GM12872 (cell line): ENCODE measurements around the gene FBXL15.

Source experiments
- TF ChIP-seq, protein P1 (sequence below): IDR thresholded peaks from 3 replicates; pipeline ENCODE4 v1.5.1; 2011; ENCODE audit warnings: low read depth, mild to moderate bottlenecking, low read length, moderate library complexity; ENCODE audit not compliant: insufficient read depth

FBXL15 gene

DNA sequence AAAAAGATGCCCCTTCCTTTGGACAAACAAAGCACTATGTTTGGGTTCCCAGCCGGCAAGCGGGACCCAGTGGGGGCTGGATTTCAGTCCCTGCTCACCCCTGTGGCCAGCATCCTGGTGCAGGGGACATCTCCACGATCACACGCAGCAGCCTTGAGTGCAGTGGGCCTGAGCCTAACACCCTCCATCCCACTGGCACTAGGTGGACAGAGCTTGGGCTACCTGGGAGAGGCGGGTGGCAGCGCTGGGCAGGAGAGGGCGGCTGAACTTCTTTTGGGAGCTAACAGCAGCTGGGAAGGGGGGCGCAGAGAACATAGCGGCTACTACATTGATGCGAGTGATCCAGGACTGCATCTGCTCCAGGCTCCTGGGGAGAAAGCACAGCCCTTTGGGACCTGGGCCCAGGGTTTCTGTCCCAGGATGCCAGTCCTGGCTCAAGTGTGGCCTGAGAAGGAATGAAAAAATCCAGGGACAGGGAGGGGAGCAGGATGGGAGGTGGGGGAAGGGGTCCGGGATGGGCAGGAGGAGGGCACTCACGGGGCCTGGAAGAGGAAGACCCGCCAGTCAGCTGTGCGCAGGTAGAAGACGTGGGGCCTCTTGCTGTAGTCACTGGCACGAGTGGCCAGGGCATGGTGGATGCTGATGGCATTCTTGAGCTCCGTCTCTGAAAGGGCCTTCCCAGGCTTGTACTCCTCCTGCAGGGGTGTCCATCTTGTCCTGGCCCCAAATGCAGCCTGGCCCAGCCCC is 16.1 kb upstream of the FBXL15 start:
- TF ChIP-seq, protein P1, sequence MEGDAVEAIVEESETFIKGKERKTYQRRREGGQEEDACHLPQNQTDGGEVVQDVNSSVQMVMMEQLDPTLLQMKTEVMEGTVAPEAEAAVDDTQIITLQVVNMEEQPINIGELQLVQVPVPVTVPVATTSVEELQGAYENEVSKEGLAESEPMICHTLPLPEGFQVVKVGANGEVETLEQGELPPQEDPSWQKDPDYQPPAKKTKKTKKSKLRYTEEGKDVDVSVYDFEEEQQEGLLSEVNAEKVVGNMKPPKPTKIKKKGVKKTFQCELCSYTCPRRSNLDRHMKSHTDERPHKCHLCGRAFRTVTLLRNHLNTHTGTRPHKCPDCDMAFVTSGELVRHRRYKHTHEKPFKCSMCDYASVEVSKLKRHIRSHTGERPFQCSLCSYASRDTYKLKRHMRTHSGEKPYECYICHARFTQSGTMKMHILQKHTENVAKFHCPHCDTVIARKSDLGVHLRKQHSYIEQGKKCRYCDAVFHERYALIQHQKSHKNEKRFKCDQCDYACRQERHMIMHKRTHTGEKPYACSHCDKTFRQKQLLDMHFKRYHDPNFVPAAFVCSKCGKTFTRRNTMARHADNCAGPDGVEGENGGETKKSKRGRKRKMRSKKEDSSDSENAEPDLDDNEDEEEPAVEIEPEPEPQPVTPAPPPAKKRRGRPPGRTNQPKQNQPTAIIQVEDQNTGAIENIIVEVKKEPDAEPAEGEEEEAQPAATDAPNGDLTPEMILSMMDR, result no peak

DNA sequence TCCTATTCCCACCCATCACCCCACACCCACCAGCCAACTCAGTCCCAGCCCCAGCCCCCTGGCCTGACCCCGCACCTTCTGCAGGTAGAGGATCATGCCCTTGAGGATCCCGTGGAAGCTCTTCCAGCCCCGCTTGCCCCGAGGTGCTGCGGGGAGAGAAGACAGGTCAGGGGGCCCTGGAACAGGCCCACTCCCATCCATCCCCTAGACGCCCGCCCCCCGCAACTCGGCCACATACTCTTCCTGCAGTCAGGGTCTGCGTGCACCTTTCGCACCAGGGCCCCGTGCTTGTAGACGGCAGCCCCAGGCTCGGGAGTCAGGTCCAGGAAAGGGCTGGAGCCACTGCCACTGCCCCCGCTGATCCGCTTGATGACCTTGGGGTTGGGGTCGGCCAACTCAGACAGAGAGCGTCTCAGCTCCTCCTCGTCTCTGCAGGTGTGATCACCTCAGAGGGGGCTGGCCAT is 15.5 kb upstream of the FBXL15 start:
- TF ChIP-seq, protein P1, result no peak

DNA sequence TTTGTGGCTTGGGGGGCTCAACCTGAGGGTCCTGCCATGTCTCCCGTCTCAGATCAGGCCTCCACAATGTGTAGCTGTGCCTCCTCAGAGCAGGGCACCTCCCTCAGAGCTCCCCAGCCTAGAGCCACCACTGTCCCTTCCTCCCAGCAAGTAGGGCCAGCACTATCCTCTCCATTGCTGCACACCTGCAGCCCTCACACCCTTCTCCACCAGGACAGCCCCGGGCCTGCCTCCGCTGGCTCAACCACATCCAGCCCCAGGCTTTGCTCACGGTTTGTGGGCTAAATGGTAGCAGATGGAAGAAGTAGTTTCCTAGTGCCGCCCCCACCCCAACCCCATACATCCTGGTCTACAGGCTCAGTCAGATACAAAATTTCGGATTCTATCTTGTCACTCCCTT is 15.0 kb upstream of the FBXL15 start:
- TF ChIP-seq, protein P1, result no peak

DNA sequence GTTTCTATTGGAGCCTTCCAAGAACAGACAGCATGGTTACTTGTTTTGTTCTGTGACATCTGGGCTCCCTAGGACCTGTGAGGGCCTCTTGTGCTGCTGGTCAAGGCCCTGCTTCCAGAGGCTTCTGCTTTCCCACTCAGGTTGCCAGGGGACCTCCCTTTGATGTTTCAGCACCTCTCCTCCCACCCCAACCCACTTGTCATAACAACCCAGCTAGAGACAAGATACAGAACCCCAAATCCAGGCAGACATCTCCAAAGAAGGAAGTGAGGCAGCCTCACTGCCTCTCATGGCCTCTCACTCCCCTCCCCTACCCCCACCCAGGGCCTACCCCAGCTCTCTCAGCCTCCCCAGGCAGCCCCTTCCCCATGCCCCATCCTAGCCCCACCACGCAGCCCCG is 13.8 kb upstream of the FBXL15 start:
- TF ChIP-seq, protein P1, result no peak

DNA sequence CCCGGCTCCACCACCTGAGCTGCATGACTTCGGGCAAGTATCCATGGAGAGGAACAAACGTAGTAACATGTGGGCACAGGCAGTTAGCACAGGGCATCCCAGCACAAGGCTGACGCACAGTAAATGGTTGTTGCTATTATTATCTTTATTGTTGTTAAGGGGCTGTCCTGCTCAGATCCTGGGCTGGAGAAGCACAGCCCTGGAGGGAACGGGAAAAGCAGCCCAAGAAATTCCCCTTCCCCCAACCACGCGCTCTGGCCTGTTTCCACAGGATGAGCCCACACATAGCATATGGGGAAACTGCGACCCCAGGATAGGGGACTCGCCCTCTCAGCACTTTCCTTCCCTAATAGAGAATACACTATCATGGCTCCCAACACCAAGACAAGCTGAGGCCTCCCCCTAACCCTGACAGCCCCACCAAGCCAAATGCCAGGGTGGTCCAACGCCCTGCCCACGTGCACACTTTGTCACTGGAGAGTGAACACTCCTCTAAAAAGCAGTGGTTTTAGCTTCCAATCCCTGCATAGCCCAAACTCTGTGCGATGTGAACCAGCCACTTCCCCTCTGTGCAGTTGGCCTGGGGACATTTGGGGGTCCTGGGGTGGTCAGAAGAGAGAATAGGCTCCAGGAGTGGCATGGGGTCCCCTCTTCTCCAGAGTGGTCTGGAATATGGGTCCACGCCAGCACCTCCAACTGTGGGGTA is 13.1 kb upstream of the FBXL15 start:
- TF ChIP-seq, protein P1, result no peak

DNA sequence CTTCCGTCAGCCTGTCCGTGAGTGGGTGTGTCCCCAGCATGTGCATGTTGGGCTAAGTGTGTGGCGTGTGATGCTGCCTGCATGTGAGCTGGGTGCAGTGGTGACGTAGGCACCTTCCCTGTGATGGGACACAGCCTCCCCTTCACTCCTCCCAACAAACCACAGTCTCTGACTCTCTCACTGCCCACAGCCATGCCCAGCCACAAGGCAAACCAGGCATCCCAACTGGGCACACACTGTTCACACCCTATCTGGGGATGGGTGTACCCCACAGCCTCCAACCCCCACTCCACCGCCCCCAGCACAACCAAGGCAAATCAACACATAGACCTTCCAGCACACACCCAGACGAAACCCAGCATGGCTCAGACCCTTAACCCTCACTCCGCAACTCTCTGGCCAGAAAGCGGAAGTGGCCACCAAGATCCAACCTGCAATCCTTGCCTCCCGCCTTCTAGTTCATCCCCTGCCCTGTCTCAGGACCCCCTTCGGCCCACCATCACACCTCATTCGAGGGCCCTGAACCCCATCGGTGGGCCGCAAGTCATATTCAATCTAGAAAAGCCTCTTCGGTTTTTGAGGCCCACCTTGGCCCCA is 12.4 kb upstream of the FBXL15 start:
- TF ChIP-seq, protein P1, result no peak
